HEK293 (cell line): Measurements from ENCODE around the gene FRMD4B.
A peak's percentile ranks its signal among the peaks of the same experiment; 100 is the strongest.

ENCODE experiments used
- CTCF ChIA-PET: fragments of 350-600 bp; formaldehyde crosslinking; extraction: SDS; loops from one replicate; lab custom pipeline; 2021; ENCODE audit warnings: antibody characterized with exemption; lab: Yijun Ruan, JAX
- POLR2A ChIA-PET: fragments of 300-600 bp; formaldehyde crosslinking; extraction: SDS; loops from one replicate; lab custom pipeline; 2020; ENCODE audit warnings: antibody characterized with exemption, inconsistent platforms; lab: Yijun Ruan, JAX
- H3K27ac ChIP-seq: fragments of 200-500 bp; sonication (Bioruptor generic); 2 replicates; pipeline ENCODE4 v1.5.1; 2014; ENCODE audit warnings: low read depth, low read length, control low read depth, inconsistent platforms; ENCODE audit errors: extremely low read depth
- H3K36me3 ChIP-seq, 2 experiments: fragments of 200-500 bp in 1 of 2; sonication (Bioruptor generic) in 1 of 2; 1 replicate in 1 of 2; 2 replicates in 1 of 2; pipeline ENCODE4 v1.5.1; 2014 to 2017; ENCODE audit warnings: inconsistent platforms in 2 of 2, low read length in 2 of 2; ENCODE audit not compliant: control insufficient read depth in 2 of 2, insufficient read depth in 1 of 2
- H3K4me1 ChIP-seq: fragments of 200-500 bp; sonication (Bioruptor generic); 2 replicates; pipeline ENCODE4 v1.5.1; 2014; ENCODE audit warnings: mild to moderate bottlenecking, low read length, inconsistent platforms; ENCODE audit not compliant: control insufficient read depth, insufficient read depth
- H3K4me3 ChIP-seq: 2 replicates; pipeline ENCODE4 v1.5.1; 2011; ENCODE audit warnings: low read depth, mild to moderate bottlenecking, control low read depth, low read length, moderate library complexity
- H3K9me3 ChIP-seq: fragments of 200-500 bp; sonication (Bioruptor generic); 2 replicates; pipeline ENCODE4 v1.5.1; 2014; ENCODE audit warnings: low read depth, low read length, inconsistent platforms; ENCODE audit not compliant: control insufficient read depth, insufficient read depth
- HOXA7 ChIP-seq: sonication (generic); formaldehyde crosslinking; IDR thresholded peaks from 2 replicates; pipeline ENCODE4 v1.8.1; 2022; ENCODE audit warnings: missing genetic modification reagents, borderline replicate concordance
- HOXC10 ChIP-seq: sonication (generic); formaldehyde crosslinking; IDR thresholded peaks from 2 replicates; pipeline ENCODE4 v1.8.1; 2023; ENCODE audit warnings: mild to moderate bottlenecking, missing genetic modification reagents
- HOXD13 ChIP-seq: sonication (generic); formaldehyde crosslinking; IDR thresholded peaks from 2 replicates; pipeline ENCODE4 v1.8.0; 2022; ENCODE audit warnings: missing genetic modification reagents, borderline replicate concordance
- INSM2 ChIP-seq: fragments of 450-650 bp; formaldehyde crosslinking; IDR thresholded peaks from 2 replicates; pipeline ENCODE4 v1.5.1; 2016; ENCODE audit warnings: missing biosample characterization, missing genetic modification characterization
- KLF10 ChIP-seq: fragments of 450-650 bp; IDR thresholded peaks from 2 replicates; pipeline ENCODE4 v1.5.1; 2018; ENCODE audit warnings: missing biosample characterization, mild to moderate bottlenecking, missing genetic modification characterization
- KLF8 ChIP-seq: fragments of 450-650 bp; formaldehyde crosslinking; IDR thresholded peaks from 2 replicates; pipeline ENCODE4 v1.5.1; 2016; ENCODE audit warnings: missing biosample characterization, missing genetic modification characterization
- MYNN ChIP-seq: fragments of 450-650 bp; formaldehyde crosslinking; IDR thresholded peaks from 2 replicates; pipeline ENCODE4 v1.5.1; 2016; ENCODE audit warnings: missing biosample characterization, missing genetic modification characterization, borderline replicate concordance
- PATZ1 ChIP-seq: fragments of 450-650 bp; formaldehyde crosslinking; IDR thresholded peaks from 2 replicates; pipeline ENCODE4 v1.5.1; 2016; ENCODE audit warnings: missing biosample characterization, missing genetic modification characterization
- SP2 ChIP-seq: fragments of 450-650 bp; formaldehyde crosslinking; IDR thresholded peaks from 2 replicates; pipeline ENCODE4 v1.5.1; 2016; ENCODE audit warnings: missing biosample characterization, missing genetic modification characterization
- ZBTB17 ChIP-seq: fragments of 450-650 bp; formaldehyde crosslinking; IDR thresholded peaks from 2 replicates; pipeline ENCODE4 v1.5.1; 2016; ENCODE audit warnings: missing biosample characterization, missing genetic modification characterization
- ZFP69B ChIP-seq: fragments of 450-650 bp; formaldehyde crosslinking; IDR thresholded peaks from 2 replicates; pipeline ENCODE4 v1.5.1; 2016; ENCODE audit warnings: missing biosample characterization, missing genetic modification characterization
- ZIC2 ChIP-seq: fragments of 450-650 bp; formaldehyde crosslinking; IDR thresholded peaks from 2 replicates; pipeline ENCODE4 v1.5.1; 2016; ENCODE audit warnings: missing biosample characterization, missing genetic modification characterization
- ZNF24 ChIP-seq: fragments of 450-650 bp; formaldehyde crosslinking; IDR thresholded peaks from 2 replicates; pipeline ENCODE4 v1.5.1; 2016; ENCODE audit warnings: missing biosample characterization, missing genetic modification characterization
- ZNF266 ChIP-seq: fragments of 450-650 bp; formaldehyde crosslinking; IDR thresholded peaks from 2 replicates; pipeline ENCODE4 v1.5.1; 2016; ENCODE audit warnings: missing biosample characterization, missing genetic modification characterization, low read depth
- ZNF341 ChIP-seq: fragments of 450-650 bp; formaldehyde crosslinking; IDR thresholded peaks from 2 replicates; pipeline ENCODE4; 2016; ENCODE audit warnings: low read depth, missing biosample characterization, missing genetic modification characterization
- ZNF549 ChIP-seq: fragments of 450-650 bp; IDR thresholded peaks from 2 replicates; pipeline ENCODE4 v1.5.1; 2018; ENCODE audit warnings: missing biosample characterization, missing genetic modification characterization, mild to moderate bottlenecking, inconsistent platforms, moderate library complexity
- ZNF621 ChIP-seq: fragments of 450-650 bp; formaldehyde crosslinking; IDR thresholded peaks from 2 replicates; pipeline ENCODE4 v1.5.1; 2017; ENCODE audit warnings: missing biosample characterization, missing genetic modification characterization
- ZNF792 ChIP-seq: fragments of 450-650 bp; formaldehyde crosslinking; IDR thresholded peaks from 2 replicates; pipeline ENCODE4 v1.5.1; 2016; ENCODE audit warnings: missing biosample characterization, missing genetic modification characterization
- ZNF843 ChIP-seq: fragments of 450-650 bp; formaldehyde crosslinking; IDR thresholded peaks from 2 replicates; pipeline ENCODE4 v1.5.1; 2016; ENCODE audit warnings: missing biosample characterization, missing genetic modification characterization
- ZSCAN16 ChIP-seq: fragments of 450-650 bp; formaldehyde crosslinking; IDR thresholded peaks from 2 replicates; pipeline ENCODE4 v1.5.1; 2016; ENCODE audit warnings: missing biosample characterization, missing genetic modification characterization

Gene FRMD4B

GRCh38 chr3:69391554-69391953, 5.7 kb upstream of the FRMD4B start (continued):
- no peak for TF ChIP-seq KLF8 (tag by site-specific recombination)

GRCh38 chr3:69390771-69391170, 4.9 kb upstream of the FRMD4B start:
- H3K9me3 ChIP-seq = no peaks in the 10 kb centered on the region
- ChIA-PET CTCF (interaction anchor here (0.6 kb wide), 1 partner anchor 36 kb away, joined by 4 read pairs; no protein-coding TSS in a partner anchor), POLR2A (no interaction called here)
- no peaks in the 10 kb centered on the region; the same call in 1 of the 2 replicates for H3K4me1 ChIP-seq
- no peak overlapping the region for H3K4me3 ChIP-seq
- no peaks in the 10 kb centered on the region for H3K36me3 ChIP-seq
- TF ChIP-seq HOXD13 (CRISPR knock-in tag) (no peak), PATZ1 (tag by site-specific recombination) (no peak), ZNF341 (tag by site-specific recombination) (no peak), INSM2 (tag by site-specific recombination) (no peak), HOXA7 (no peak), MYNN (tag by site-specific recombination) (no peak), ZSCAN16 (no peak), KLF10 (tag by site-specific recombination) (no peak), ZFP69B (no peak), ZIC2 (no peak), ZBTB17 (tag by site-specific recombination) (no peak), ZNF24 (no peak), ZNF843 (tag by site-specific recombination) (no peak), ZNF266 (no peak), HOXC10 (CRISPR knock-in tag) (no peak), SP2 (tag by site-specific recombination) (no peak), ZNF621 (tag by site-specific recombination) (no peak)
- no peak overlapping the region for H3K27ac ChIP-seq

GRCh38 chr3:69389520-69390248, 3.8 kb upstream of the FRMD4B start:
- CTCF ChIA-PET = interaction anchor here (0.9 kb wide), 1 partner anchor 83 kb away, joined by 3 read pairs; no protein-coding TSS in a partner anchor
- Histone ChIP-seq H3K4me3 (no peak overlapping the region), H3K4me1 (no peaks in the 10 kb centered on the region; the same call in 1 of the 2 replicates), H3K27ac (no peak overlapping the region), H3K36me3 (no peaks in the 10 kb centered on the region), H3K9me3 (no peaks in the 10 kb centered on the region)
- TF ChIP-seq ZNF549 (tag by site-specific recombination) = 0 out of 2 replicates have a peak, but pooled peaks have one; percentile 26
- no peak for TF ChIP-seq ZNF792 (tag by site-specific recombination)
- POLR2A ChIA-PET = no interaction called here
